Ovary (tissue), 9 donors: ENCODE measurements around the gene RAP1GAP2. TPM values are rescaled to one million over a fixed set of nuclear protein-coding genes. Genes with fewer than 3 reads are reported as not detected.

ENCODE experiments used
- DNase-seq, 5 donors: peaks; one replicate each; pipeline ENCODE4 v3.0.0-alpha.2; 2019 to 2020
- H3K27ac ChIP-seq, 2 donors: fragments of 200-600 bp; one replicate each; pipeline versions ENCODE4 v1.5.1 to v1.8.0; 2019 to 2022
- H3K27me3 ChIP-seq: fragments of 200-600 bp; one replicate; pipeline ENCODE4 v1.8.0; 2022
- H3K36me3 ChIP-seq: fragments of 200-600 bp; sonication (generic); one replicate; pipeline ENCODE4 v1.5.1; 2019
- H3K4me1 ChIP-seq: one replicate; pipeline ENCODE4 v1.8.1; 2013; ENCODE audit warnings: mild to moderate bottlenecking, moderate library complexity; ENCODE audit not compliant: insufficient read depth
- H3K4me3 ChIP-seq: fragments of 200-600 bp; sonication (generic); one replicate; pipeline ENCODE4 v1.5.1; 2017
- H3K9me3 ChIP-seq, 2 donors: fragments of 200-600 bp in 1 of 2; sonication (generic) in 1 of 2; one replicate each; pipeline versions ENCODE4 v1.5.1 to v1.8.1; 2013 to 2019; ENCODE audit warnings: mild to moderate bottlenecking in 1 of 2, moderate library complexity in 1 of 2
- CTCF ChIP-seq, 3 donors: fragments of 450-650 bp in 2 of 3; fragments of 200-600 bp in 1 of 3; IDR thresholded peaks; one replicate each; pipeline versions ENCODE4 v1.5.1 to v1.8.0; 2016 to 2022; ENCODE audit warnings: antibody characterized with exemption in 3 of 3, mild to moderate bottlenecking in 1 of 3
- EP300 ChIP-seq: sonication (generic); formaldehyde crosslinking; IDR thresholded peaks from one replicate; pipeline ENCODE4 v1.6.1; 2017; ENCODE audit warnings: antibody characterized with exemption
- POLR2A ChIP-seq: fragments of 450-650 bp; IDR thresholded peaks from one replicate; pipeline ENCODE4 v1.6.1; 2017; ENCODE audit warnings: antibody characterized with exemption, mild to moderate bottlenecking, moderate library complexity
- WGBS, 3 donors: extraction: QIAGEN DNeasy Blood & Tissue Kit in 1 of 3; methylation state at CpG; one replicate each; pipeline versions ENCODE4 v1.1.5 to v1.1.7; 2013 to 2017; 5-methylcytosine and 5-hydroxymethylcytosine counted together
- intact Hi-C, 4 donors: fragments of 100-400 bp; cut with DNase I; formaldehyde crosslinking; loops; one replicate each; pipeline versions ENCODE4 v1.11.0 to v1.15.1; 2022 to 2023
- polyA plus RNA-seq, 2 donors: library from polyadenylated mRNA; stranded (reverse); fragments of 200-250 nt in 1 of 2; fragments of 350-450 nt in 1 of 2; fragmentation: Illumina TruSeq in 1 of 2; extraction: RNeasy Lipid Tissue Mini Kit (QIAGEN cat#74804) in 1 of 2; gene quantifications; one replicate each; pipeline ENCODE4 v1.2.3, GENCODE V29; 2013 to 2014
- total RNA-seq, 7 donors: library from RNA; depleted of rRNA in 2 of 7; stranded (reverse); fragments of >200 nt in 2 of 7; fragmentation: NEBNext Ultra II Directional in 3 of 7; extraction: Animal tissue kit (Norgen Biotek cat#: 25700) in 3 of 7; gene quantifications; one replicate each; pipeline versions ENCODE4 v1.1.0 to v1.2.4, GENCODE V29; 2016 to 2023
- donor health status: DM: no; HTN: no; CAD: no; lungs with moderate emphysema.
- donor health status: DM: no; HTN: no; CAD: no.
- donor health status: Bipolar disorder and iron deficiency.
- donor health status: DM: yes; HTN: yes; CAD: no.
- donor health status: DM: no; HTN: no; CAD: no.
- donor health status: DM: yes; HTN: yes; CAD: no.

RAP1GAP2 gene
- total and polyA plus RNA-seq, 9 donors = 4.3 to 15.4 (median 12.3) TPM

DNA sequence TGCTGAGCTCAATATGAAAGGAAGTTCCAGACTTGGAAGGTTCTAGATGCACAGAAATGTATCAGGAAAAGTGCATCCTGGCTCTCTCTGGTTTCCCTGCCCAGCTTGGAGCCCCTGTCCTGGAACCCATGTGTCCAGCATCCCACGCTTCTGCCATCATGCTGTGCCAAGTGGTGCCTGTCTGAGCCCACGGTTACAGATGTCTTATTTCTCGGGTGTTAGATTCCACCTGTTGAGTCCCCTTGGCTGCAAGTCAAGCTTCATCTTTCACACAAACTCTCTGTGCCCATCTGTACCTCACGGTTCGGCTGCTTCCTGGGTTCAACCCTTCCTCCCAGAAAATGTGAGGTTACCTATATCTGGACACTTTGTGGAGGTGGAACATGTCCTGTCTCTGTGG lies 244.6 kb downstream of the RAP1GAP2 start:
- 51 to 55% (median 52%) methylated on average over 5 of the region's 5 CpGs for WGBS, 3 donors
- TF ChIP-seq EP300 (no peak), POLR2A (no peak), CTCF (IDR thresholded peaks at IDR 0.05) (no peak)
- peaks cover 0 to 7% of the 10 kb centered on the region in 2 donors for H3K9me3 ChIP-seq
- no peak for DNase-seq
- H3K27ac ChIP-seq = no peak overlapping the region
- intact Hi-C loops = no loop called here
- H3K4me1 ChIP-seq = no peaks in the 10 kb centered on the region
- H3K4me3 ChIP-seq = no peak overlapping the region
- H3K36me3 ChIP-seq = no peaks in the 10 kb centered on the region
- no peaks in the 10 kb centered on the region for H3K27me3 ChIP-seq

- no peak for DNase-seq
- H3K4me3 ChIP-seq = no peak overlapping the region
- no peaks in the 10 kb centered on the region for H3K27me3 ChIP-seq
- intact Hi-C loops = no loop called here
- H3K27ac ChIP-seq = no peak overlapping the region
- no peaks in the 10 kb centered on the region for H3K36me3 ChIP-seq
- WGBS, 3 donors = 60 to 71% (median 61%) methylated on average over 11 of the region's 11 CpGs
- peaks cover 0 to 7% of the 10 kb centered on the region in 2 donors for H3K9me3 ChIP-seq
- no peak for TF ChIP-seq EP300
- no peak for TF ChIP-seq CTCF (IDR thresholded peaks at IDR 0.05)
- no peak for TF ChIP-seq POLR2A
- H3K4me1 ChIP-seq = no peaks in the 10 kb centered on the region
Observed at GRCh38 chr17:3043737-3044365, 247.6 kb downstream of the RAP1GAP2 start.

DNA sequence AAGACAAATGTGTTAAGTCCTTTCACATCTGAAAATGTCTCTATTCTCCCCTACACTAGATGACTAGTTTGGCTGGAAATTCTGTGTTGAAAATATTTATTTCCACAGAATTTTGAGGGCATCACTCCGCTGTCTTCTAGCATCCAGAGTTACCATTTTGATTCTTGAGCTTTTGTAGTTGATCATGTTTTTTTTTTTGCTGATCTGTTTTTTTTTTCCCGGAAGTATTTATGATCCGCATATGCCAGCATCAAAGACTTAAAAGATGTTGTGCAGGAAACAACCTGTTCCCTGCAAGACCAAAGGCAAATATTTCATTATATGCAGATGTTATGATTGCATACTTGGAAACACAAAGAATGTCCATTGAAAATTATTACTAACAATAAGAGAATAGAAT lies 250.5 kb downstream of the RAP1GAP2 start:
- intact Hi-C loops = no loop called here
- WGBS, 3 donors = 69 to 86% (median 82%) methylated on average over 3 of the region's 3 CpGs

GRCh38 chr17:3048727-3049471 lies 252.7 kb downstream of the RAP1GAP2 start:
- peak overlapping the region; percentile 52 for H3K4me3 ChIP-seq
- no peaks in the 10 kb centered on the region for H3K36me3 ChIP-seq
- WGBS, 3 donors = 1% methylated on average over 46 to 50 of the region's 50 CpGs
- H3K27me3 ChIP-seq = no peaks in the 10 kb centered on the region
- peaks cover 0 to 4% of the 10 kb centered on the region in 2 donors for H3K9me3 ChIP-seq
- H3K4me1 ChIP-seq = peaks cover 2% of the 10 kb centered on the region
- DNase-seq = peak; percentile 85 to 97 (median 91)
- intact Hi-C loops = no loop called here
- H3K27ac ChIP-seq = peak overlapping the region in 1 of 2 donors; percentile 48
- peak; percentile 26 to 68 (median 46) for TF ChIP-seq CTCF (IDR thresholded peaks at IDR 0.05)
- no peak for TF ChIP-seq EP300
- TF ChIP-seq POLR2A = no peak

More for the DNA sequence above, 250.5 kb downstream of the RAP1GAP2 start:
- Histone ChIP-seq H3K4me1 (peaks cover 2% of the 10 kb centered on the region), H3K27ac (no peak overlapping the region), H3K4me3 (no peak overlapping the region), H3K36me3 (no peaks in the 10 kb centered on the region), H3K9me3 (peaks cover 0 to 7% of the 10 kb centered on the region in 2 donors), H3K27me3 (no peaks in the 10 kb centered on the region)
- DNase-seq = no peak
- TF ChIP-seq POLR2A (no peak), CTCF (IDR thresholded peaks at IDR 0.05) (no peak), EP300 (no peak)
